Ureter (tissue), 1 donor: ENCODE data around the gene ASB2. TPM values are rescaled to one million over a fixed set of nuclear protein-coding genes. Genes with fewer than 3 reads are reported as not detected.

ENCODE experiments used
- DNase-seq: peaks from one replicate; pipeline ENCODE4 v3.0.0-alpha.2; 2020; ENCODE audit warnings: low spot score
- total RNA-seq: library from RNA; stranded (reverse); gene quantifications from one replicate; pipeline ENCODE4 v1.2.4, GENCODE V29; 2023
- donor health status: DM: yes; HTN: yes; CAD: no.

The ASB2 gene
- total RNA-seq, 1 donor from 2014 or later, result 35.1 TPM

- no peak for DNase-seq
Observed at GRCh38 chr14:93960774-93961438, 15.5 kb downstream of the ASB2 start.

GRCh38 chr14:93960108-93960475 is 16.3 kb downstream of the ASB2 start:
- no peak for DNase-seq

- peak; percentile 83 for DNase-seq
Observed at GRCh38 chr14:93959239-93960107, 16.9 kb downstream of the ASB2 start.

- no peak for DNase-seq
Observed at GRCh38 chr14:93958567-93959238, 17.7 kb downstream of the ASB2 start.

GRCh38 chr14:93957751-93958566 is 18.4 kb downstream of the ASB2 start:
- DNase-seq, result no peak

- DNase-seq, result no peak
Observed at GRCh38 chr14:93957333-93957710, 19.0 kb downstream of the ASB2 start.

- no peak for DNase-seq
Observed at GRCh38 chr14:93956514-93957332, 19.6 kb downstream of the ASB2 start.

GRCh38 chr14:93955850-93956481 is 20.4 kb downstream of the ASB2 start:
- no peak for DNase-seq

- DNase-seq, result no peak
Observed at GRCh38 chr14:93954900-93955849, 21.2 kb downstream of the ASB2 start.

- DNase-seq, result no peak
Observed at GRCh38 chr14:93954516-93954830, 21.9 kb downstream of the ASB2 start.

- no peak for DNase-seq
Observed at GRCh38 chr14:93953739-93954515, 22.4 kb downstream of the ASB2 start.

- no peak for DNase-seq
Observed at GRCh38 chr14:93953263-93953662, 23.1 kb downstream of the ASB2 start.

- DNase-seq, result no peak
Observed at GRCh38 chr14:93952829-93953228, 23.5 kb downstream of the ASB2 start.

GRCh38 chr14:93951635-93952540 is 24.5 kb downstream of the ASB2 start:
- no peak for DNase-seq

GRCh38 chr14:93950948-93951634 is 25.3 kb downstream of the ASB2 start:
- no peak for DNase-seq

- DNase-seq, result no peak
Observed at GRCh38 chr14:93949511-93950075, 26.8 kb downstream of the ASB2 start.

GRCh38 chr14:93947282-93947681 is 29.1 kb downstream of the ASB2 start:
- no peak for DNase-seq
